T-helper 2 cell (primary cell): ENCODE results near the gene OTOGL.
"Not testable (repeated sequence)": the region's sequence is repeated elsewhere in the genome, so short reads cannot be mapped to it uniquely, and the experiment has no call there.

Experiments
- DNase-seq, 5 experiments: peaks; one replicate each; pipeline versions ENCODE4 v3.0.0 to v3.0.0-alpha.2; 2012 to 2022

Gene OTOGL

DNA sequence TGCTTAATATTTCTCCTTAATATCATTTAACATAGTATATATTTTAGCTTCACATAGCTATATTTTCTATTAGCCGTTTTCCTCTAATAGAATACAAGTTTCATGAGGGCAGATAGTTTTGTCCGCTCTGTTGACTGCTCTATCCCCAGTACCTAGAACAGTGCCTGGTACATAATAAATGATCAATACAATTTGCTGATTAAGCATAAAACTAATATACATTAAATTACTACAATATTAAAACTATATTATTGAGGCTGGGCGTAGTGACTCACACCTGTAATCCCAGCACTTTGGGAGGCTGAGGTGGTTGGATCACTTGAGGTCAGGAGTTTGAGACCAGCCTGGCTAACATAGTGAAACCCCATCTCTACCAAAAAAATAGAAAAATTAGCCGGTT is 128.6 kb downstream of the OTOGL start:
- not testable (repeated sequence) for DNase-seq

DNA sequence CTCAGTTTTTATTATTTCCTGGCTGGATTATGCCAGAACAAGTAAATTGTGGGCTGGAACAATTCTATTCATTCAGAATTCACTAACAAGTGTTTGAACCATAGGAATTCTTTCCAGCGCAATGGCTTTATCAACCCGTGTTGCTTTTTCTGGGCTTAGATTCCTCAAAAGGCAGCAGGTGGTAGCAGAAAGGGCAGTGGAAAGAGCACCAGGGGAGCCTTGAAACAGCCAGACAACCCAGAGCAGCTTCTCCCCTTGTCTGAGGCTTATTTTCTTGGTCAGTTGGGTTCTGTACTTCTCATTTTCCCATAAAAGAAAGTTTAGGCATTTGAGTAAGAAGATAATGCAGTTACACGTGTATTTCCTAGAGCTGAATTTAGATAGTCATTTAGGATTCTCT is 130.7 kb downstream of the OTOGL start:
- DNase-seq: no peak

DNA sequence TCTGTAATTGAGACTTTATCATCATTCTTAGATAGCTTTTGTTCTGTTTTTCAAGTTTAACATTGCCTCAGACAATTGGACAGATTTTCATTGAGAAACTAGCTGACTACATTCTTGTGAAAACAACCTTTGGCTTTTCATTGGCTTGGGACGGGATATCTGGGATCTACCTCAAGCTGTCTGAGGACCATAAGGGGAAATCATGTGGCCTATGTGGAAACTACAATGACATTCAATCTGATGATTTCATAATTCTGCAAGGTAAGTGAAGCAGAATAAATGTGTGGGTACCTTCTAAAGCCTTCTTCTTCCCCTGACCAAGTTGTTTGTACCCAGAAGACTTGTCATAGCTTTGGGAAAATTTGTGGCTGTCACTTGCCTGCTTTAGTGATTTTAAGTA is 133.5 kb downstream of the OTOGL start:
- no peak for DNase-seq

DNA sequence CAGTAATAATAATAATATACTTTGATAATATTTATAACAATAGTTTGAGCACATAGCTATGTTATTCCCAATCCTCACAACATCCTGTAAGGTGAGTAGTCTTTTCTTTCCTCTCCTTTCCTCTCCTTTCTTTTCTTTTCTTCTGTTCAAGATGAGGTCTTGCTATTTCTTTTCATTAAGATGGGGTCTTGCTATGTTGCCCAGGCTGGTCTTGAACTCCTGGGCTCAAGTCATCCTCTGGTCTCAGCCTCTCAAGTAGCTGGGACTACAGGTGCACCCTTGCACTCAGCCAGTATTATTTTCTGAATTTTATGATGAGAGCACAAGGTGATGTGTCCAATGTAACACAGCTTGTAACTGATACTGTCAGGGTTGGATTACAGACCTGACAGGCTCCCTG is 134.6 kb downstream of the OTOGL start:
- no peak for DNase-seq

DNA sequence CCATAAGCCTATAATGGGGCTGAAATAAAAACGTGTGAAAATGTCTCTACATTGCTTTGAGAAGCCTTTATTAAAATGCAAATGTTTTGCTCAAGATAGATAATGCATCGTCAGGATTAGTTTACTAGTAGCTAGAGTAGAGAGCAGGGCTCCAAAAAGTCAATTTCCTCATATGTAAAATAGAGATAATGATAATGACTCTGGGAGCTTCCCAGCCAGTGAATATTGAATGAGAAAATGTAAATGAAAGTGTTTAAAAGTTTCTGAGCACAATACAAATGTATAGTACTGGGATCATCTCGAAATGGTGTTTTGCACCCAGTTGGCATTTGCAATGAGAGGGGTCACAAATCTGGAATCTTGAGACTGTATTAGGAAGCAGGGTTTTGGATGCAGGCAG is 135.3 kb downstream of the OTOGL start:
- no peak for DNase-seq

DNA sequence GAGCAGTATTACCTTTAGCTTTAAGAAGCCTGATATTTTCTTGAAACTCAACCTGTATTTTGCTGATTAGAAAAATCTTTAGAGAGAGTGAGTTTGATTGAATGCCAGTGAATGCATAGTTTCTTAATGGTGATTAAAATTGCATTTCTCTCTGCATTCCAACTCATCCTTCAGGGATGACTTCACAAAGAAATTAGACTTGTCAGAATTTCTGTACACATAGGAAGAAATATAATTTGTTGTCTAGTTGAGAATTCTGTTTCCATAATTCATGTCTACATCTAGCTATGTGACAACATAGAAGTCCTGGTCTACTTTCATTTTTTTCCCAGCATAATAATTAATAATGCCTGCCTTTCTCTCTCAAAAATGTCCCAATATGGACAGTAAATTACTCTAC is 136.6 kb downstream of the OTOGL start:
- no peak for DNase-seq

DNA sequence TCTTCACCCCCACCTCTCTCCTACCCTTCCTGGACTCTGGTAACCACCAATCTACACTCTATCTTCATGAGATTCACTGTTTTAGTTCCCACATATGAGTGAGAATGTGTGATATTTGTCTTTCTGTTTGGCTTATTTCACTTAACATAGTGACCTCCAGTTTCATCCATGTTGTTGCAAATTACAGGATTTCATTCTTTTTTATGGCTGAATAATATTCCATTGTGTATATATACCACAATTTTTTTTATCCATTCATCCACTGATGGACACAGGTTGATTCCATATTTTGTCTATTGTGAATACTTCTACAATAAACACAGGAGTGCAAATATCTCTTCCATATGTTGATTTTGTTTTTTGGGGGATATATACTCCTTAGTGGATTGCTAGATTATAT is 140.5 kb downstream of the OTOGL start:
- DNase-seq: no peak

DNA sequence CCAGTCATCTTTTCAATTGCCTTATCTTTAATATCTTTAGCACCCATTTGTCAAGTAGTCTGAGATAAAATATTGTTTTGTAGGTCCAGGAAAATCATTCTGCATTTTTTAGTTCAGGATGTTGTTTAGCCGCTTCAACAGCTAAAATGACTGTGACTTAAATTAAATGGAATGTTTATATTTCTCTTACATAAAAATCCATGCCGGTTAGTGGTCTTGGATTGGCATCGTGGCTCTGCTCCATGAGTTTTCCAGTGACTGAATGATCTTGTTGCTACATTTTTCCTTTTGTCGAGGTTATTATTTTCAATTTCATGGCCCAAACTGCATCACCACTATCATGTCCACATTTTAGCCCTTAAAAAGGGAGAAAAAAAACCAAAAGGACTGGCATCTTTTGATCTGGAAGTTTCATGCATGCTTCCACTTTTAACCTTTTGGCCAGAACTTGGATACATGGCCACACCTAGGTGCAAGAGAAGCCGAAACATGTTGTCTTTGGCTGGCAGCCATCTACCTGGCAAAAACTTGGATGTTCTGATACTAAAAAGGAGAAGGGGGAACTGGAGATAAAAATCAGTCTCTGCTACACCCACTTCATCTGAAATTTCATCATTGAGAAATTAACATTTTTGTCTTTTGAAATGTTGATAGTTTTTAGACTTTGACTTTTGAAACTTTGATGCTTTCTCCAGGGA is 142.4 kb downstream of the OTOGL start:
- no peak for DNase-seq

DNA sequence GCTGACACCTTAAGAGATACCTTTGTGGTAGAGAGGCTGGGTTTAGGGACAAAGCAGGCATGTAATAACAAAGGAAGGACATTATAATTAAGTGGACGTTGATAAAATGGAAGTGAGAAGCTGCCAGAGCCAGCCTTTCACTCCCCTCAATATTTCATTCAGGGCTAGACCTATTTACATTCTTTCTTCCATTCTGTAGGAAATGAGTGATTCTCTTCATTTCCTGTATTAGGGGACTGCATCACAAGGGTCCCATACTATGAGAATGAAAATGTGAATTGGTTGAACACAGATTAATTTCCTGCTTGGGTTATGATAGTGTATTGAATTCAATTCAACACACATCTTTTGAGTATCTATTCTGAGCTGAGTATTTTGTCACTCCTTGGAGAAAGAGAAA is 143.0 kb downstream of the OTOGL start:
- no peak for DNase-seq

DNA sequence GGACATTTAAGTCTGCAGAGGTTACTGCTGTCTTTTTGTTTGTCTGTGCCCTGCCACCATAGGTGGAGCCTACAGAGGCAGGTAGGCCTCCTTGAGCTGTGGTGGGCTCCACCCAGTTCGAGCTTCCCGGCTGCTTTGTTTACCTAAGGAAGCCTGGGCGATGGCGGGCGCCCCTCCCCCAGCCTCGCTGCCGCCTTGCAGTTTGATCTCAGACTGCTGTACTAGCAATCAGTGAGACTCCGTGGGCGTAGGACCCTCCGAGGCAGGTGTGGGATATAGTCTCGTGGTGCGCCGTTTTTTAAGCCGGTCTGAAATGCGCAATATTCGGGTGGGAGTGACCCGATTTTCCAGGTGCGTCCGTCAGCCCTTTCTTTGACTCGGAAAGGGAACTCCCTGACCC is 150.2 kb downstream of the OTOGL start:
- not testable (repeated sequence) for DNase-seq

DNA sequence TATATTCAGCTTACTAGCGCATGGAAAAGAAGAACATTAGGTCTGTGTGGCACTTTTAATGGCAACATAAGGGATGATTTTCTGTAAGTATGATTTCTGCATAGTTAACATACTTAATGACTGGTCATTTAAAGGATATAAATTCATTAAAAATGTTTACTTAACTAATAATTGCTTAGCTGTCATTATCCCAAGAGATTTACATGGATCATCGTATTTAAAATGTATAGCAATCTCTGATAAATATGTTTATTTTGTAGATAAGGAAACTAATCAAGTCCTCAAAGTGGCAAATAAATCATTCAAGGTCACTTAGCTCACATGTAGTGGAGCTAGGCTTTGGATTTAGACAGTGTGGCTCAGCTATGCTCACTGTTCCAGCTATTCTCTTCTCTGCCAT is 158.6 kb downstream of the OTOGL start:
- DNase-seq: no peak

DNA sequence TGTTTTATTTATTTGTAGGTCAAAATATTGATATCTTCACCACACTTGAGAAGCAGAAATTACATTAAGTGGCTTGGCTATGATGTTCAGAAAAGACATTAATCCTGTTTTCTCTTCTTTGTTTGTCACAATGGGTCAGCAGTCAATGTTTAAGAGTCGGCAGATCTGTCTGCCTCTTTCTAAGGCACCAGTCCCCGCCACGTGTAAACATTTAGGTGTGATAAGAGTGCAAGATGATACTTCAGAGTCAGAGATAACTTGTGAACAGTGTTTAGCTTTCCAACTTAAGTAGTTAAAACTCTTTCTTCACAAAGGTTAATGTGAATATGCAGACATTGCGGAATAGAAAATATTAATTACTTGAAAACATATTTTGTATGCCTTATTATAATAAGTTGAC is 160.9 kb downstream of the OTOGL start:
- DNase-seq: no peak

DNA sequence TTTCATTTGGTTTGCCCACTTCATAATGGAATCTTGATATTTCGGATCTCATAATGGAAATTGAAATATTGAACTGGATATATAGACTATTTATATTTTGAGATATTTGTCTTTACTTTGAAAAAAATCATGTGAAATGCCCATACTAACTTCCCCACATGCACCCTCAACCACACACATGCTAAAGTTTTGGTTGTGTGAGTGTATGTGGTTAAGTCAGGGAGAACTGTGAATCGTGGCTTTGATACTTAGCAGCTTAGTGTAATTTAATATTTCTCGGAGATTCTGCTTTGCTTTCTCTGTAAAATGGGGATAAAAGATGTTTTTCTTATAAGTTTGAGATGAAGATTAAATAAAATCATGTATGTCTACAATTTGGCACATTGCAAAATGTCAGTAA is 162.1 kb downstream of the OTOGL start:
- DNase-seq: no peak

DNA sequence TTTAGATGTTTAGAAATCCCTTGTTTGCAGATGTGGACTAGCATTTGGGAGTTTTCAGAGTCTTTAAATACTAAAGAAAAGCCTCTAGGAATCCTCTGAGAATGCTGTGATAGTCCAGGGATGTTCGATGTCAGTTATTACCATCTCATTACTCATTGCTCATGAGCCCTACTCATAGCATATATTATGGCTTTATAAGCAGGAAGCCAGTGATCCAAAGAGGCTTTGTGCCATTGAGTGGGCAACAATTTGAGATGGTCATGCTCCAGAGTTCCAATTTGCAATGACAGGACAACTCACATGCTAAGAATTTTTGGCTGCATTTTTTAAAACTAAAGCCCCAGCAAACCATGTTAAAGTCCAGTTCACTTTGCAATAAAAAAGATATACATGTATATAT is 163.0 kb downstream of the OTOGL start:
- no peak for DNase-seq

DNA sequence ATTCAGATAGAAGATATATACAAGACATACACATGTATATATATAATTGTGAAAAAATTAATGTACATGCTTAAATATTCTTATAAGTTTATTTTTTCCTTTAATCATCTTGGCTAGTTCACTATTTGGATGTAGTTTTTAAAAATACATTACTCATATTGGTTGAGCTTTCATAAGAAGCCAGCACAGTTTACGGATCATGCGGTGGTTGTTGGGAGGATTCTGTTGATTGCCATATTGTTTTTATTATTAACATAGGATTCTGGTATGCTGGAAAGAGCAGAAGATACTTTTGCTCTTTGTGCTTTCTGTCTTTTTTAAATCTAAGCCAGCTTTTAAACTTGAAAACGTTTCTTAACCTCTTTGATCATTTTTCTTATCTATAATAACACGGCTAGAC is 163.4 kb downstream of the OTOGL start:
- no peak for DNase-seq

DNA sequence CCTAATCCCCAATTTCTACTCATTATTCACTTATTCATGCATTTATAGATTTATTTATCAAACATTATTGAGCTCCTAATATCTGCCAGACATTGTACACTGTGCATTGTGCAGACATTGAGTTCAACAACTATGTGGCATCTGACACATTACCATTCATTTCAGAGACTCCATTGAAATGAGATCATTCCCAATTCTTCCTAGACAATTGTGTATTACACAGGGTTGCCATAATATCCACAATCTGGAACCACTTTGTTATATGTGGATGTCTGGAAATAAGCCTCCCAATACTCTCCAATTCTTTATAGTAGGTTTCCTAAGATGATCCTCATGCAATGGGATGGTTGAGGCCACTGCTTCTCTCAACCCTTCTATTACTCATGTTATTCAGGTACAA is 165.0 kb downstream of the OTOGL start:
- DNase-seq: no peak

DNA sequence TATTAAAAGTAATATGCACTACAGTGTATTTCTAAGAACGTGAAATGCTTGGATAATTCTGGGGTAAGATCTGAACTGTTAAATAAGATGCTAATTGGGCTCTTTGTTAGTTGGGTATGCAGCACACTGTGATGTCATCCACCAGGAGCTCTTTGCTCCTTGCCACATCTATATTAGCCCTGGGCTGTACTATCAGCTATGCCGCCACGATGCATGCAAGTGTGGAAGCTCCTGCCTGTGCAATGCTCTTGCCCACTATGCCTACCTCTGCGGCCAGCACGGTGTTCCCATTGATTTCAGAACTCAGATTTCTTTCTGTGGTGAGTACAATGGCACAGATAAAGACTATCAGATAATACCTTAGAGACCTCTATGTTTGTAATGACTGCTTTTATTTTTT is 165.6 kb downstream of the OTOGL start:
- no peak for DNase-seq

DNA sequence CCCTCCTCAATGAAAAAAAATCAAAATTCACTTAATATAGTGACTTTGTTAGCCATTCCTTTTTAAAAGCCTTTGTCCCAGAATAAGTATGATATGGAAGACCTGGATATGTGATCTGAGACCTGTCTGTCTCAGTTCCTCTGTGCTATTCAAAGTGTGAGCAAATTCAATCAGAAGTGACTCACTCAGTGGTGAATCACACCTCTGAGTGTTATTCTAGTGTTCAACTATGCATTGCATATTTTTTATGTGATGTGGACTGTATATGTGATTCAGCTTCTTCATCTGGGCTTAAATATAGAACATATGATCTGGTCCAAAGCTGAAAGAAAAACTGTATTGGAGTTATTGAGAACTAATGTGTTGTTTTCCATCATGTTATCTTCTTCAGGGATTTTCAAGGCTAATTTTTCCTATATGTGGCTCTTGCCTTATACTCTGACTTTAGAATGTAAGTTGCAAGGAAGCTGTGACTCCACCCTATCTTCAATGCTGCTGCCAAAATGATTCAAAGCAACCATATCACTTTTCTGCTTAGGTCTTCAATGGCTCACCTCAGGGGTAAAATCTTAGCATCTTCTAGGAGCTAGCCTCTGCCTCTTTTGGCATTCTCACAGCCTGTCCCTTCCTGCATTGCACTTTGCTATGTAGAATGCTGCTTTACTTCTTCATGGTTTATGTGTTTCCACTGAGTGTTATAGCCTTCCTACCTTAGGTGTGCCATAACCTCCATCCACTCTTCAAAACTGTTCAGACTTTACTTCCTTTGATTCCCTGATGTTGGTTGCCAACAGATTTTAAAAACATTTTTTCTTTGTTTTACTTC is 169.8 kb downstream of the OTOGL start:
- DNase-seq: no peak

DNA sequence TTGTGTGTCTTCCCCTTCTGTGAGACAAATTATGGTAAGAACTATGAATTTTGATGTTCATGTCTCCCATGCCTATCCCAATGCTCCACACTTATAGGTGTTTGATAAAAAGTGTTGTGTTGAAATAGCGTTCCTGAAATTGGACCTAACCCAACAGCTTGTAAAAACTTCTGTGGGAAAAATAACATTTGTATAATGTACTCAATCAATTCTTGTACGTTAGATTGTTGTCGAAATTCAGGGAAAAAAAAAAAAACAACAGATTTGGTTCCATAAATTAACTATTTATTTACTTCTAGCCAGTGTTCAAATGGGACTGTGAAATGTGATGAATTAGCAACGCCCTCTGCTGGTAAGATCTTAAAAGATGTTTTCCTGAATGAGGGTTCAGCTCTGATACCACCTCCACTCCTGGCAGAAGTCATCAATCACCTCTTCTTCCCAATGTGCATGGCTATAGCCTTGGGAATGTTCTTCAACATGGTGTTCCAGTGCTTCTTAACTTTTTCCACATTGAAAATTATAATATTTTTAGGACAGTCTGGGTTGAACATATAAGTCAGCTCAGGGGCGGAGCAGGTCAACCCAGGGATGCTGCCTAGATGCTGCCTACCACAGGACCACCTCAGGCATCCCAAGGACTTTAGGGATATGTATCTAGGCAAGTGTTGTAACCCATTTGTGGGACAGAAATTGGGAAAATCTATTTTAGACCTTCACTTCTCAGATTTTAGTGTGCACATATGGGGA is 170.6 kb downstream of the OTOGL start:
- DNase-seq: peak in 1 of 5 experiments; percentile 22

DNA sequence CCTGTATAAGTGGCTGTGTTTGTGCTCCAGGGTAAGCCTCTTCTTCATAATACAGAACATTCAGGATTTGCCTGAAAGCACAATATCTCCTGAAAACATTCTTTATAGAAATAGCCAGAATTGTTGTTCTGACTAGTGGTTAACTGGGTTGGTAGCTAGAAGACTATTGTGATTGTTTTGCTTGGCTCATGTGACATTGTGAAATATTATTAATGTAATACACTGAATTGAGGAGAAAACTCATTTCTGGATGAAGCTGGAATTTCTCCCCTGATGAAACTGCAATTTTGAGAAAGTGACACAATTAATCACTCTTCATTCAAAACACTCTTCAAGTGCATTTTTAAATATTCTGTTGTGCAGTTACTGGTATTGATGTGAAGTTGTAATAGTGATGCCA is 172.4 kb downstream of the OTOGL start:
- DNase-seq: no peak

DNA sequence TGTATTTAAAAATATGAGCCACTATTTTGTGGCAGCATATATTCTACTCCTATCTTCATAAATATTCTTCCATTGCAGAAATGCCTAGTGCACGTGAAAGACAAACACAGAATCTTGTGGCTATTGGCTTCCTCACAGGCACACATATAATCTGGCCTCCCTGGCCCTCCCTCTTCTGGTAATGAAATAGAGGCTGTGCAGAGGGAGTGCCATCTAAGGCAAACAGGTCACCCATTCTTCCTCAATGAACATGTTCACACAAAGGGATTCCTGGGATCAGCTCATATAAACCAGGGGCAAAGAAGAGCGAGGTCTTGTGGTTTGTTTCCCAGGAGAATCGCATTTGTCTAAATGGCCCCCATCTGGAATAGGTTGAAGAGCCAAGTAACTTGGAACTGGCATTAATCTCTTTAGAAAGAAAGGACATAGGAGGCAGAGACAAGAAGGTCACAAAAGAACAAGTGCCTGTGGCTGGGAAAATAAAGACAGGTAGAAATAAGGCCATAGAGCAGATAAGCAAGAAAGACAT is 173.1 kb downstream of the OTOGL start:
- DNase-seq: no peak

DNA sequence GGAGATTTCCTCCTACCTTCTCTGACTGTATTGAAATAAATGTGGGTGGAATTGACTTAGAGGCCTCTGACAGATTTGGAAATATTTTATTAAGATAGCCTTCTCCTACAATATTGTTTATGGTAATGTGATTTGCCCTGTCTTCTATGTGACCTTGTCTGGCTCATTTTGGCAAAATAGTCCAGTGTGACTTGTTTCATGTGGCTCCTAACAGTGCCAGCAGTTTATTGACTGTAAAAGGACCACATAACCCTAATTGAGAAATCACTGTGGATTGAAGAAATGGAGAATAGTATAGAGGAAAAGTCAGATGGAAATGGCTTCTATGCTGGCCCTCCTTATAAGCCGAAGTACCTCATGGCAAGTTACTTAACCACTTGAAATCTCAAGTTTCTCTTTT is 173.8 kb downstream of the OTOGL start:
- DNase-seq: no peak

DNA sequence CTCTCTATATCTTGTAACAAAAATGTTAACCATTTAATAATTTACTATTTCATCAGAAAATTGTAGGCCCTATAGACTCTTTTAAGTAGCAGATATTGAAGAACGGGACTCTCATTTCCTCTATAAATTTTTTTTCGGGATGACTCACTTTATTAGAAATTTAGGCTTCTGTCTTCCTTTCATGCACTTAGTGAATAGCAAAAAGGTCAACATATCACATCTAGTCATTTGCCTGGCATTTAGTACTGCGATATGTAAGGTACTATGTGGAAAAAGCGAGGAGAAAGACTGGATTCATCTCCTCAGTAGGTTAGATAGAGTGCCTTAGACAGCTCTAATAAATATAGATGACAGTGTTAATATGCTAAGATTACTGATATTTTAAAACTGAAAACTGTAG is 178.4 kb downstream of the OTOGL start:
- no peak for DNase-seq

DNA sequence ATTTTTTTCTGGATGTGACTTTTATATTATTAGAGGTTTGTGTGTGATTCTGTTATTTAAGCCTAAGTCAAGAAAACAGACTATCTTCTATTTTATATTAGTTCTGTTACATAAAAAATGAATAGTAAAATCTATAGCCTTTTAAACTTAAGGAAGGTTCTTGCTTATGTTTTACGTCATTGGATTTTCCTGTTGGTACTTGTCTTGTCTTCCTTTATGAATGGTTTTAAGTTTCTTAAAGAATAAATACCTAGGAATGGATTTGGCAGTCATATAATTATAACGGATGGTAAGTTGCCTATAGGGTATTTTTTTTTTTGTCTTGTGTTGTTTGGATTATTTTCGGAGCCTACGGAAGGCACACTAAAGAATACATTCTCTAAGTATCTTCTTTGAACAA is 182.9 kb downstream of the OTOGL start:
- no peak for DNase-seq
